ENCODE results near the gene TXN2. TPM values are rescaled to one million over a fixed set of nuclear protein-coding genes. Genes with fewer than 3 reads are reported as not detected.

The TXN2 gene
- total RNA-seq, 1 experiment from 2014 or later, result 58.6 TPM

- H3K36me3 Mint-ChIP-seq (ENCODE audit: insufficient read depth in 1 of 3, low read depth in 3 of 3), result peaks cover 0 to 3% (median 0%) of the 10 kb centered on the region in 3 experiments; a peak in 1 of 7 replicates
- Histone ChIP-seq H3K4me2 (ENCODE audit: insufficient read depth, insufficient read length, low read length) (no peak overlapping the region), H4K8ac (replicated peaks; ENCODE audit: insufficient read length, low read depth, low read length) (no peak overlapping the region), H2BK12ac (ENCODE audit: insufficient read length, low read depth, low read length) (no peak overlapping the region), H4K5ac (ENCODE audit: insufficient read length, low read depth, low read length) (no peak overlapping the region), H2BK15ac (ENCODE audit: low read depth, low read length) (no peak overlapping the region; the same call in 1 of the 2 replicates), H3K4ac (ENCODE audit: low read depth, low read length) (no peak overlapping the region), H3K9ac (ENCODE audit: extremely low read depth, insufficient read length, low read length) (no peak overlapping the region), H2AK5ac (ENCODE audit: insufficient read length, low read length) (no peak overlapping the region), H2BK120ac (ENCODE audit: low read depth, low read length, poor library complexity, severe bottlenecking) (no peak overlapping the region), H2BK20ac (ENCODE audit: low read depth, low read length, poor library complexity, severe bottlenecking) (no peak overlapping the region), H3K14ac (ENCODE audit: insufficient read depth, low read length) (no peak overlapping the region), H2BK5ac (ENCODE audit: insufficient read length, low read length) (no peak overlapping the region), H3K27ac (ENCODE audit: insufficient read length, low read depth, low read length) (no peak overlapping the region), H2AFZ (ENCODE audit: low read length) (no peak overlapping the region), H3K79me2 (ENCODE audit: insufficient read depth, low read length) (no peaks in the 10 kb centered on the region), H3K23me2 (ENCODE audit: insufficient read length, low read depth, low read length, poor library complexity, severe bottlenecking) (no peaks in the 10 kb centered on the region), H3K79me1 (ENCODE audit: insufficient read depth, low read depth, low read length, poor library complexity, severe bottlenecking) (no peaks in the 10 kb centered on the region), H3K4me1 (ENCODE audit: insufficient read depth, low read length) (no peaks in the 10 kb centered on the region; the same call in 1 of the 2 replicates), H3T11ph (ENCODE audit: low read length) (no peak overlapping the region), H3K56ac (ENCODE audit: insufficient read length, low read depth, low read length) (no peak overlapping the region), H4K20me1 (ENCODE audit: control insufficient read depth, insufficient read depth, insufficient read length) (no peaks in the 10 kb centered on the region), H3K23ac (ENCODE audit: insufficient read length, low read depth, low read length) (no peak overlapping the region), H3K18ac (ENCODE audit: insufficient read length, low read depth, low read length) (no peak overlapping the region), H4K91ac (ENCODE audit: insufficient read length, low read depth, low read length) (no peak overlapping the region), H3K27me3 (ENCODE audit: insufficient read depth, low read length) (no peaks in the 10 kb centered on the region), H3K9me3 (ENCODE audit: control insufficient read depth, low read depth, low read length) (no peaks in the 10 kb centered on the region)
- no CpG with 5 or more reads among the region's 2 CpGs for WGBS (ENCODE audit: extremely low coverage, insufficient read length, low lambda C conversion rate)
- H3K27me3 Mint-ChIP-seq (ENCODE audit: low read depth), result peaks cover 3% of the 10 kb centered on the region
- no peak overlapping the region for H3K27ac Mint-ChIP-seq
- no peak for TF ChIP-seq CTCF (conservative IDR thresholded peaks at IDR 0.05)
- H3K4me1 Mint-ChIP-seq, result peaks cover 24 to 25% of the 10 kb centered on the region in 2 experiments
- DNase-seq, result no peak
- no peak overlapping the region for H3K4me3 Mint-ChIP-seq
- peaks cover 0 to 4% of the 10 kb centered on the region in 2 experiments; a peak in 1 of 5 replicates for H3K9me3 Mint-ChIP-seq
These were observed 33.8 kb downstream of the TXN2 start for GRCh38 chr22:36447632-36448031.
